Measurements from ENCODE around the gene NACA2.

GRCh38 chr17:61574542-61575351 is 16.3 kb downstream of the NACA2 start:
- TF ChIP-seq YY1 (IDR thresholded peaks at IDR 0.05) (no peak), REST (IDR thresholded peaks at IDR 0.05) (no peak), GABPA (IDR thresholded peaks at IDR 0.05 in 1 of 2, conservative IDR thresholded peaks at IDR 0.05 in 1 of 2) (no peak), CTCF (IDR thresholded peaks at IDR 0.05; ENCODE audit: low read depth, low read length, missing input control) (no peak), EGR1 (IDR thresholded peaks at IDR 0.05; ENCODE audit: low read depth in 2 of 2) (no peak), RXRA (IDR thresholded peaks at IDR 0.05) (no peak), HNF4A (conservative IDR thresholded peaks at IDR 0.05) (no peak), MAX (IDR thresholded peaks at IDR 0.05) (no peak), HNF4G (IDR thresholded peaks at IDR 0.05) (no peak), ZBTB33 (IDR thresholded peaks at IDR 0.05) (no peak), SP1 (IDR thresholded peaks at IDR 0.05) (no peak), ATF3 (IDR thresholded peaks at IDR 0.05) (no peak), RAD21 (IDR thresholded peaks at IDR 0.05) (peak; percentile 21 to 38), JUND (IDR thresholded peaks at IDR 0.05) (no peak)
